ENCODE results near the gene ZNF410.

DNA sequence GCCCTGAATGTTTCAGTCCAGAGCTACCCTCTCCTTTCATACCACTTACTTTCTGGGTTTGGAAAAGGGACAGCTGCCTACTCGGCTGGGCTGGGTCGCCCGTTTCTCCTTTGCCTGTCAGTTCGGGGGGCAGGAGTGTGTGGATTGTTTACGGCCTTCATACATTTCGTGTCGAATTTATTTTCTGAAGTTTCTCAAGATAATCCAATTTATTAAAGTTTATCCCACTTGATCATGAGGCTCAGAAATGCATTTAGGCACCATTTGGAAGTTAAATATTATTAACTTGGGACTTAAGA, 608 bp downstream of the ZNF410 start:
- TF ChIP-seq, protein P1, sequence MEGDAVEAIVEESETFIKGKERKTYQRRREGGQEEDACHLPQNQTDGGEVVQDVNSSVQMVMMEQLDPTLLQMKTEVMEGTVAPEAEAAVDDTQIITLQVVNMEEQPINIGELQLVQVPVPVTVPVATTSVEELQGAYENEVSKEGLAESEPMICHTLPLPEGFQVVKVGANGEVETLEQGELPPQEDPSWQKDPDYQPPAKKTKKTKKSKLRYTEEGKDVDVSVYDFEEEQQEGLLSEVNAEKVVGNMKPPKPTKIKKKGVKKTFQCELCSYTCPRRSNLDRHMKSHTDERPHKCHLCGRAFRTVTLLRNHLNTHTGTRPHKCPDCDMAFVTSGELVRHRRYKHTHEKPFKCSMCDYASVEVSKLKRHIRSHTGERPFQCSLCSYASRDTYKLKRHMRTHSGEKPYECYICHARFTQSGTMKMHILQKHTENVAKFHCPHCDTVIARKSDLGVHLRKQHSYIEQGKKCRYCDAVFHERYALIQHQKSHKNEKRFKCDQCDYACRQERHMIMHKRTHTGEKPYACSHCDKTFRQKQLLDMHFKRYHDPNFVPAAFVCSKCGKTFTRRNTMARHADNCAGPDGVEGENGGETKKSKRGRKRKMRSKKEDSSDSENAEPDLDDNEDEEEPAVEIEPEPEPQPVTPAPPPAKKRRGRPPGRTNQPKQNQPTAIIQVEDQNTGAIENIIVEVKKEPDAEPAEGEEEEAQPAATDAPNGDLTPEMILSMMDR (IDR thresholded peaks at IDR 0.05) = no peak
- TF ChIP-seq POLR2A (IDR thresholded peaks at IDR 0.05) = no peak
